ENCODE results near the gene MACROD1.

Gene MACROD1

DNA sequence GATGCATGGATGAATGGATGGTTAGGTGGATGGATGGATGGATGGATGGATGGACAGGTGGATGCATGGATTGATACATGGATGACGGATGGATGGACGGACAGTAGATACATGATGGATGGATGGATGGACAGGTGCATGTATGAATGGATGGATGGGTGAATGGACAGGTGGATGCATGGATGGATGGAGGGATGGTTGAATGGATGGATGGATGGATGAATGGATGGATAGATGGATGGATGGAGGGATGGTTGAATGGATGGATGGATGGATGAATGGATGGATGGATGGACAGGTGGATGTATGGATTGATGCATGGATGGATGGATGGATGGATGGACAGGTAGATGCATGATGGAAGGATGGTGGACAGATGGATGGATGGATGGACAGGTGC lies 51.7 kb downstream of the MACROD1 start:
- no peak overlapping the region for H3K4me3 ChIP-seq (ENCODE audit: low read depth, low read length)

GRCh38 chr11:64113462-64113780 lies 52.5 kb downstream of the MACROD1 start:
- H3K4me3 ChIP-seq (ENCODE audit: low read depth, low read length) = no peak overlapping the region

- no peak overlapping the region for H3K4me3 ChIP-seq (ENCODE audit: low read depth, low read length)
Observed at GRCh38 chr11:64112771-64113461, 53.0 kb downstream of the MACROD1 start.

DNA sequence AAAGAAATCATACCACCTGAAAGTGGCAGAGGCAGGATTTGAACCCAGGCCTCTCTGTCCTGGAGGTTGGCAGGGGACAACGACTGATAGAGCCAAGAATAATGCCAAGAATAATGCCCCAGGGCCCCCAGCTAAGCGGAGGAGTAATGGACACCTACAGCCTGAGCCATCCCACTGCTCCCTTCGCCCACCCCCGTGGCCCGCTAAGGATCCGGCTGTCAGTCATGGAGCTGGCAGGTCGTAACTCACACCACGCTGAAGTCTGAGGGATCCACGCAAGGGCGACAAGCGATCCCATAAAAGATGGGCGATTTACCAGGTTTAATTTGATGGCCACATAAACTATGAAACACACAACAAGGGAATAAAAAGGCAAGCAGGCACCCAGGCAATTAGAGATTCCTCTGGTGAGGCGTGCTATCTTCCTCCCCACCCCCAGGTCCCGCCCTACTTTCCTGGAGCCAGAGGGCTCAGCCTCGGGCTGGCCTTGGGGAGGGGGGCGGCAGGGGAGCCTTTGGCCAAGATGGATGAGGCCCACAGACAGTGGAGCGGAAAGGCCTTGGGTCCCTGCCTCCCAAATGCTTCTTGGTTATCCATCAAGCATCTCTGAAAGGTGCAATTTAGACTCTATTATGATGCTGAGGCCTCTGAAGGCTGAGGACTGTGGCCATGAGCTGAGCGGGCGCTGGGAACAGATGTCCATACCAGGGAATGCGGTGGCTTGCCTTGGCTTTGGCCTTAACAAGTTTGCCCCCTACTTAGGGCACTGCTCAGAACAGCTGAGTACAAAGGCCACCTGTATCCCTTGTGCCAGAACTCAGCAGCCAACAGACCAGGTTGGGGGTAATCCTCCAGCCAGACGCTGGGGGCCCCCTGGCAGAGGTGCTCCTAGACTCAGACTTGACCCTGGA lies 55.2 kb downstream of the MACROD1 start:
- H3K4me3 ChIP-seq (ENCODE audit: low read depth, low read length) = no peak overlapping the region

- no peak overlapping the region for H3K4me3 ChIP-seq (ENCODE audit: low read depth, low read length)
Observed at GRCh38 chr11:64109332-64109731, 56.6 kb downstream of the MACROD1 start.

DNA sequence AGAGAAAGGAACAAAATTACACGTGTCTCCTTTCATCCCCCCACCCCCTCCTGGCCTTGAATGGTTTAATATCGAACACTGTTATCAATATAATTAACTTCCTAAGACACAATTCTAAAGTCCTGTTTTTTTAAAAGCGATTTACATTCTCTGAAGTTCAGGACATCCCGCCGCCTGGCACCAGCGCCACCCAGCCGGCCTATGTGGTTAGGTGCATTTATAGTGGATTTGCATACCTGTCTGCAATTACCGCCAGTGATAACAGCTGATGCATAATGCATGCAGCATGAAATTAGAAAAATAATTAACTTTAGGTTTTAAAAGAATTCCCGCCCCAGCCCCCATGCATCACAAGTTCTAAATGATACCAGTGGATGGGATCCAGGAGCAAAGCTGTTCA lies 58.6 kb downstream of the MACROD1 start:
- no peak overlapping the region for H3K4me3 ChIP-seq (ENCODE audit: low read depth, low read length)

DNA sequence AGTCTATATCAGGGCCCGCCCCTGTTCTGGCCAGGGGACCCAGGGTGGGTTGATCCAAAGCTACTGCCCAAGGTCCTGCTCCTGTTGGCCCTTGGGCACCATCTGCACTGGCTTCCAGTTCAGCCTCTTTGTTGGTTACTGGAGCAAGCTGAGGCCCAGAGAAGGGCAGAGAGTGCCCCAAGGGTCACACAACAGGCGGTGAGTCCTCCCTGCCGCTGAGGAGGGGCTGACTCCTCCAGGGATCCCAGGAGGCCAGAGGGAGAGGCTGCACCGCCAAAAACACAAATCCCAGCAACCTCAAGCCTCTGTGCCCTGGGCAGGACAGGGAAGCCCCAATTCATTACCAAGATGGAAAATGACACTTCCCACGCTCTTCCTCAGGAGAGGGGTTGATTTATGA lies 61.3 kb downstream of the MACROD1 start:
- no peak overlapping the region for H3K4me3 ChIP-seq (ENCODE audit: low read depth, low read length)

DNA sequence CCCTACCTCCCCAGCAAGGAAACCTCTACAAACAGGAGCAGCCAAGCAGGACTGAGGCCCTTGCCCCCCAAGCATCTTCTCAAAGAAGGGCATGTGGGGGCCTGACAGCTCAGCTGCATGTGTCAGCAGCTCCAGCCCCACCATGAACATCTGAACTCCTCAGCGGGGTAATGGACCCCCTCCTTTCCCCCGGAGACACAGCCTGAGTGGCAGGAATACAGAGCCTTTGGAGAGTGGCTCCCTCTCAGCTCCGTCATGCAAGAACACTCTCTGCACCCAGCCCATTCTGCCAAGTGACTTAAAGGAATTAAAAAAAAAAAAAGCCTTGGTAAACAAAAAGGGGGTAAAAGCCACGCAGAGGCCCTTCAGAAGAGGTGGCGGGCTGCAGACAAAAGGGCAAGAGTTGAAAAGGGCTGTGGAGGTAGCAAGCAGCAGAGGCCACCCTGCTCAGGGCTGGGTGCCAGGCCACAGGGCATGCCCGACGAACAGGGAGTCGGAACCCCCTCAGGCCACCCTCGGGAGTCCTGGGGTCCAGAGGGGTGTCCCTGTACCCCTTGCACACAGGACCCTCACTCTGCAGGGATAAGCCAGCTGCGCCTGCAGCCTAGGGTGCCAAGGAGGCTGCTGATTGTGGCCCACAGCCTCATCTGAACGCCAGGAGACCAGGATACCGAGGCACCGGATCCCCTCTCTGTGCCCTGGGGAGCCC lies 62.5 kb downstream of the MACROD1 start:
- no peak overlapping the region for H3K4me3 ChIP-seq (ENCODE audit: low read depth, low read length)

- H3K4me3 ChIP-seq (ENCODE audit: low read depth, low read length) = no peak overlapping the region
Observed at GRCh38 chr11:64102005-64102738, 63.7 kb downstream of the MACROD1 start.

DNA sequence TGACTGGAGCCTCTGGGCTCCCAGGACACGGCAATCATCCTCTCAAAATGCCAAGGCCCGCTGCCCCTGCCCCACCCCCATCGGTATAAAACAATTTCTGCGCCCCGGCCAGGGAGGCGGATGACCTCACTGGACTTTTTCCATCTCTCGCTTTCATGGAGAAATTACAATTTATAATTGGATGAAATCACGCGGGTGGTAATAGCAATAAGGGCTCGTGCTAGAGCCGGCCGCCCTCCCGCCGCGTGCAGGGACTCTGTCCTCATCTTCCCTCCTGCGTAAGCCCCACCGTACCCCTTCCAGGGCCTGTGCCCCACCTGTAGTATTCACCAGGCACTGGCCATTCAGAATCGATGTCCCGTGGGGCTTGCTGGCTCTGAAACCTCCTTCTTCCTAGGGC lies 64.5 kb downstream of the MACROD1 start:
- H3K4me3 ChIP-seq (ENCODE audit: low read depth, low read length) = no peak overlapping the region

GRCh38 chr11:64100782-64101353 lies 65.0 kb downstream of the MACROD1 start:
- no peak overlapping the region for H3K4me3 ChIP-seq (ENCODE audit: low read depth, low read length)

GRCh38 chr11:64100360-64100759 lies 65.6 kb downstream of the MACROD1 start:
- no peak overlapping the region for H3K4me3 ChIP-seq (ENCODE audit: low read depth, low read length)

GRCh38 chr11:64099436-64099835 lies 66.5 kb downstream of the MACROD1 start:
- H3K4me3 ChIP-seq (ENCODE audit: low read depth, low read length) = no peak overlapping the region

DNA sequence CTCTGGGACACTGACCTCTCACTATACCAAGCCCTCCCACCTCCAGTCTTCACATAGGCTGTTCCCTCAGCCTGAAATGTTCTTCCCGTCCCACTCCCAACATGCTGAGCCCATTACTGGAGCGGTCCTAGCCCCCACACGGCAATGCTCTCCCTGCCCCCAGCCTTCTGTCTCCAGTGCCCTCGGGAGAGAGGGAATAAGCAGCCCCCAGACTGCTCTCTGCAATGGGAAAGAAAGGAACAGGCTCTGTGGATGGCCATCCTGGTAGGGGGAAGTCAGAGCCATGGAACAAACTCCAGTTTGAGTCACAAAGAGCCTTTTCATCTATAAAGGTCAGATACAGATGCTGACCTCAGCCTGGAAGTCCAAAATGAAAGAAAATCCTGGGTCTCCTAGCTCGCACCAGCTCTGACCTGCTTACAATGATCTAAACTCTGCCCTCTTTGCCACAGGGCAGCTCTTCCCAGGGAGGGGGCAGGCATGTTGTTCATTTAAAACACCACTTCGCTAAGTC lies 67.5 kb downstream of the MACROD1 start:
- no peak overlapping the region for H3K4me3 ChIP-seq (ENCODE audit: low read depth, low read length)

DNA sequence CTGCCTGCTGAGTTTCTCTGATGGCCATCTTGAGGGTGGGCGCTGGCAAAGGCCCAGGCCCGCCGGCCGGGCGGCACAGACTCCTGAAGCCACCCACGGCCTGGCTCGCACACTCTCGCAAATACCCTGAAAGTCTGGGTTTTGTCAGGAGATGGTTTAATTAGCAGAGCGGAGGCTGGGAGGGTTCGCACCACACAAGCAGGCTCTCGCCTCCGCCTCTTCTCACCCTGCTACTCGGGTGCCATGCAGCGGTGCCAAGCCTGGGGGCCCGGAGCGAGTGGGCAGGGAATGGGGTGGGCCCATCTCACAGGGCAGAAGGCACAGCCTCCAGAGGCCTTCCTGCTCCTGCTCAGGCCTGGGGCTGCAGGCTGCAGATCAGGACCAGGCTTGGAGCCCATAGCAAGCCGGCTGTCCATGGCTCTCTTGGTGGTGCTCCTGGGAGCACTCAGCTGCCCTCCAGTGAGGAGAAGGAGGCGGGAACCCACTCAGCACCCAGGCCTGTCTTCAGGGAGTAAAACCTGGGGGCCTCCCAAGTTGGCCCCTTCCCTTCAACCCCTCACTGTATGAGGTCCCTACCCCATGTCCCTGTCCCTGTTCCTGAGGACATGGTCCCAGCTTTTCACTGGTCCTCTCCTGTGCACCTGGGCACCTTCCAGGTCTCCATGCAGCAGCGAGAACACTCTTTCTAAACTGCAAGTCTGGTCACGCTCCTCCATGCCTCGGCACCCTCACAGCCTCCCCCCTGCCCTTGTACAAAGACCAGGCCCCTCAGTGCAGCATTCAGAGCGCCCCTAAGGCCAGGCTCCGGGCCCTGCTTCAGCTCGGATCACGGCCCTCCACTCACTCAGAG lies 68.2 kb downstream of the MACROD1 start:
- no peak overlapping the region for H3K4me3 ChIP-seq (ENCODE audit: low read depth, low read length)

GRCh38 chr11:64096835-64097234 lies 69.1 kb downstream of the MACROD1 start:
- H3K4me3 ChIP-seq (ENCODE audit: low read depth, low read length) = no peak overlapping the region

GRCh38 chr11:64095949-64096348 lies 70.0 kb downstream of the MACROD1 start:
- no peak overlapping the region for H3K4me3 ChIP-seq (ENCODE audit: low read depth, low read length)

GRCh38 chr11:64095273-64095817 lies 70.6 kb downstream of the MACROD1 start:
- H3K4me3 ChIP-seq (ENCODE audit: low read depth, low read length) = no peak overlapping the region

Data from iPS-11a (cell line).